GM12875 (cell line): Measurements from ENCODE around the gene CNR2.

Experiments used
- H3K4me3 ChIP-seq: one replicate; pipeline ENCODE4 v1.5.1; 2011; ENCODE audit warnings: low read depth, low read length, control low read depth
- TF ChIP-seq, protein P1 (sequence below): IDR thresholded peaks from 2 replicates; pipeline ENCODE4 v1.5.1; 2011; ENCODE audit warnings: low read depth, mild to moderate bottlenecking, control low read depth, inconsistent platforms, low read length, moderate library complexity, borderline replicate concordance; ENCODE audit not compliant: insufficient read depth

CNR2 gene

DNA sequence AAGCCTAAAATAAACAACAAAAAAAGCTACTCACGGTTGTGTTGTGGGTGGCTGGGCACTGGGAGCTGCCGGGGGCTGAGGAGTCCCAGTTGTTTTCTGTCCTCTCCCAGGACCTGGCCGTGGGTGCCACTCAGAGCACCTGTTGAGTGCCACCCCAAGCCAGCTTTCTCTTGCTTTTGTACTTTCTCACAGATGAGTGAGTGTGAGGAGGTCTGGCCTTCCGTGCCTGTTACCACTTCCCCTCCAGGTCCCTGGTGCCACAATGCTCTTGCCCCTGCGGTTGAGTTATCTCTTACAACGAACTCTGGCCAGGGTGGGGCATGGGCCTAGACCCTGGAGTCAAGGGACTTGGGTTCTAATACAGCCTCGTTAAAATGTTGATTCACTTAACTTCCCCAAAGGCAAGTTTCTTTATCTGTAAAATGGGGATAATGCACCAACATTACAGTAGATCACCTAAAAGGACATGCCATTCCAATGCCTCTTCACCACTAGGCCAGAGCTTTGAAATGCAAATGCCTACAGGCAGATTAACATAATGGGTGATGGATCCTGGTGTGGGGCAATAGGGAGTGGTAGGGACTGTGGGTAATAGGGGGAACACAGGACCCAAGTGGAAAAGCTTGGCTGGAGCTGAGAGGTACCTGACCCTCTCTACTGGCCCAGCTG lies at the start of gene CNR2:
CNR2 (minus strand) TSS at position 151 of the 669 bp plus-strand sequence. CDS start 37,745 bp downstream, outside the sequence.
- TF ChIP-seq, protein P1, sequence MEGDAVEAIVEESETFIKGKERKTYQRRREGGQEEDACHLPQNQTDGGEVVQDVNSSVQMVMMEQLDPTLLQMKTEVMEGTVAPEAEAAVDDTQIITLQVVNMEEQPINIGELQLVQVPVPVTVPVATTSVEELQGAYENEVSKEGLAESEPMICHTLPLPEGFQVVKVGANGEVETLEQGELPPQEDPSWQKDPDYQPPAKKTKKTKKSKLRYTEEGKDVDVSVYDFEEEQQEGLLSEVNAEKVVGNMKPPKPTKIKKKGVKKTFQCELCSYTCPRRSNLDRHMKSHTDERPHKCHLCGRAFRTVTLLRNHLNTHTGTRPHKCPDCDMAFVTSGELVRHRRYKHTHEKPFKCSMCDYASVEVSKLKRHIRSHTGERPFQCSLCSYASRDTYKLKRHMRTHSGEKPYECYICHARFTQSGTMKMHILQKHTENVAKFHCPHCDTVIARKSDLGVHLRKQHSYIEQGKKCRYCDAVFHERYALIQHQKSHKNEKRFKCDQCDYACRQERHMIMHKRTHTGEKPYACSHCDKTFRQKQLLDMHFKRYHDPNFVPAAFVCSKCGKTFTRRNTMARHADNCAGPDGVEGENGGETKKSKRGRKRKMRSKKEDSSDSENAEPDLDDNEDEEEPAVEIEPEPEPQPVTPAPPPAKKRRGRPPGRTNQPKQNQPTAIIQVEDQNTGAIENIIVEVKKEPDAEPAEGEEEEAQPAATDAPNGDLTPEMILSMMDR, result no peak

DNA sequence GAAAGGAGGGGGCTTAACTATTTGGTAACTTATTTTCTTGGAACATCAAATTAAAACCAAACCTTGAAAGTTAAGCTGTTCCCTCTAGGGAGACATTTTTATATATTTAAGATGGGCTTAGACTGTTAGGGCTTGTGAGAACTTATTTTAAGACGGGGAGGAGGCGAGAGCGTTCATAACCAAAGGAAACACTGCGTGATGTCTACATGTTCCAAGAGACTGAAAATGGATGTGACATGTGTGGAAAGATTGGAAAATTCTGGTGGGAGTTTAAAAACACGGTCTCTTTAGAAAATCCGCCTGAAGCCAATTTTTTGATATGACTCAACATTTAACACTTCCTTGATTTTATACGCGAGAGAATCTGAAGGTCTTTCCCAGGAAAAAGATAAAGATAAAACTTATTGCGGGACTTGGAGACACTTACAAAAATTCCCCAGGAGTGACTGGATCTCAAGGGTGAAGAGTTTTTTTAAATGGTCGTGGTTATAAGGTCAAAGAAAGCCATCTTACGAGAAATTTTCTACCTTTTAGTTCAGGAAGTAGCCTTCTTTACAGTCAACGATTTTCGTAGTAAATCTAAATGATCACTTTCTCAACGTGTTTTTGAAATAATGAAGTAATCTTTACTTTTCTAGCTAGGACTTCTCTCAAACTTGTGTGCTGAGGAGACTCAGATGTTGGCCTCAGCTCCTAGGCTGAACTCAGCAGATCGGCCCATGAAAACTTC lies 47.3 kb upstream of the CNR2 start:
- peak overlapping the region; percentile 84 for H3K4me3 ChIP-seq
- TF ChIP-seq, protein P1, result no peak

More for the DNA sequence above, at the start of gene CNR2:
- peak within 1 kb of the TSS; percentile 67 for H3K4me3 ChIP-seq

DNA sequence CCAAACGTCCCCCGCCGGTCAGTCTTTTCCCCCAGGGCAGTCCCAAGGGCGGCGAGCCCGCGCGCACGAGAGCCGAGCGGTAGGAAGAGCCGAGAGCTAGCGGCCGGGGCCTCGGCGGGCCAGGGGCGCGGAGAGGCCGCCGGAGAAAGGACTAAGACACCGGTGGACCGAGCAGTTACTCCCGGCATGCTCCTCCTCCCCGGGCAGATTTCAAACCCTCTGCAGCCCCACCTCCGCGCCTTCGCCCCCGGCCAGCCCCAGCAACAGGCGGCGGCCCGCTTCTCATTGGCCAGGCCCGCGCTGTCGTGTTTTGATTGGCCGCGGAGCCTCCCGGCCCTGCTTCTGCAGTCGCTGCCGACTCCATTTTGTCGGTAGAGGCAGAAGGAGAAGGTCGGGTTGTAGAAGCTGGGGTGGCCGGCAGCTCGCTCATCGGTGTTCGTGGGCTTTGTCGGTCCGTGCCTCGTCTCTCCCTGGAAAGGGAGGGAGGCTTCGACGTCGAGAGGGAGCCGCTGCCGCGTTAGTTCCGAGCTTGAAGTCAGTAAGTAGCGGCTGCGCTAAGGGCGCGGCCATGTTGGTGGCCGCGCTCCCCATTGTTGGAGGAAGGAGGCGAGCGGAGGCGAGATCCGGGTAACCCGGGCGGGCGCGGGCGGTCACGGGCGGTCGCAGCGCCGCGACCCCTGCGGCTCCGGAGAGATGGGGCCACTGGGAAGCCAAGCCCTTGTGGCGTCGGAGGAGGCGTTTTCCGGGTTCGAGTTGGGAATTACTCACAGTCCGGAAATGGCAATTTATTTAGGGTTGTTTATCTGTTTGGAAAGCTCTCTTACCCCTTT lies 46.5 kb upstream of the CNR2 start, which contains the start of gene PNRC2:
PNRC2 (plus strand) TSS at position 368 of the 830 bp plus-strand sequence. CDS start 1,630 bp downstream, outside the sequence.
- TF ChIP-seq, protein P1, result no peak

DNA sequence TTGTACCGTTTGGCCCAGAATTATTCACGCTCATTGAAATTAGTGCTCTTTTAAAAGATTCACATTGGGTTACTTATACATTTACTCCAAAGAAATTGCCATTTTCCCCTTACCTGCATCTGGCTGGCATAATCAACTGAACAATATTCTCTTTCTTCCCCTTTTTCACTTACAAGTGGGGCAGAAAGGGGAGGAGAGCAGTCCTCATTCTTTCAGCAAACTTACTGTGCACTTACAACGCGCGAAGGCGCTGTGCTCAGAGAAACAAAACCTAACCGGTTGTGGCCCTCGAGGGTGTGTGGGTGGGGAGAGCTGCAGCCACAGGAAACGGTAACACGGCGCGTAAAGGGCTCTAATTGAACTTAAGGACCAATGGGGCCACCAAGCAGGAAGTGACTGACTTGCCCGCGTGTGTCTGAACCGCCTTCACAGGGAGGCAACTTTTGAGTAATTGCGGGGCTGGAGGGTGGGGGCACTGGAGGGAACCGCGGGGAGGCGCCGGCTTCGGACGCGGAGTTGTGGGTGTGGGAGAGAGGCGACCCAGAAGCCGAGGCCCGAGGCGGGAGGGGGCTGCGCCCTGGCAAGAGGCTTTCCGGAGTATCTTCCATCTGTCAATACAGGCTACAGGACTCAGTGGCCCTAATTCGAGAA lies 45.8 kb upstream of the CNR2 start:
- peak overlapping the region; percentile 84 for H3K4me3 ChIP-seq
- TF ChIP-seq, protein P1, result peak; percentile 23; the same call in 1 of the 2 replicates

More for the DNA sequence above, 46.5 kb upstream of the CNR2 start, which contains the start of gene PNRC2:
- H3K4me3 ChIP-seq, result peak within 1 kb of the TSS; percentile 84

DNA sequence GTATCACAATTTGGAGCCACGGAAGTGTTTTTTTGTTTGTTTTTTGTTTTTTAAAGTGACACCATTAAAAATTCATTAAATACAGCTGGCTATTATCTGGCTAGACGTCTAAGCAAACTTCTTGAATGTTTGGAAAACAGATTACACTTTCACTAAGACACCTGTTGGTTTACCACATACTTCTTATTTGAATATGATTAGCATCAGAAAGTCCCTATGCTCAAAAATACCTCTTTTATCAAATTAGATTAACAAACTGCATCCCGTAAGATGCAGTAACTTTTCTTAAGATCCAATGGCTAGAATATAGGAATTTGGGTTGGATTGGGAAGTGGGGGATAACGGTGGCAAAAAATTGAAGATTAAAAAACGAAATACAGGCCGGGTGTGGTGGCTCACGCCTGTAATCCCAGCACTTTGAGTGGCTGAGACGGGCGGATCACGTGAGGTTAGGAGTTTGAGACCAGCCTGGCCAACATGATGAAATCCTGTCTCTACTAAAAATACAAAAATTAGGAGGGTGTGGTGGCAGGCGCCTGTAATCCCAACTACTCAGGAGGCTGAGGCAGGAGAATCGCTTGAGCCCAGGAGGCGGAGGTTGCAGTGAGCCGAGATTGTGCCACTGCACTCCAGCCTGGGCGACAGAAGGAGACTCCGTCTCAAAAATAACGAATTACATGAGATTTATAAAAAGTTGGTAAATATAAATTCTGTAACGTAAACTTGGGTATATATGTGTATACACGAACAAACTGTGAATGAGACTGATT lies 45.1 kb upstream of the CNR2 start:
- H3K4me3 ChIP-seq, result peak overlapping the region; percentile 84

DNA sequence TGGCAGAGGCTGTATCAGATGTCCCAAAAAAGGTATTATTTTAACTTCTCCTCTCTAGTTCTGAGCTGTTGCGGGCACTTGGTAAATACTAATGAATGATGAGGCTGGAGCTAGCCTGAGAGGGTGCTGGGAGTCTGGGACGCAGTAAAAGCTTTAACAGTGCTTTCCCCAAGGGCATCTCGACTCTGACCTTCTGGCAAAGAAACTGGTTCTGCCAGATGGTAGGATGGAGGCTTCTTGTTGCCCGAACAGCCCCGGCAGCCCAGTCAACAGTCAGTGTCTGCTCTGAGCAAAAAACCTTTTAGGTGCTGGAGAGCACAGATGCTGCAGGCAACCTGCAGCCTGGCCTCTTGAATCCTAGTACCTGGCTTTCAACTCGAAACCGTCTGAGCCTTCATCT lies 43.9 kb upstream of the CNR2 start:
- H3K4me3 ChIP-seq, result no peak overlapping the region
- TF ChIP-seq, protein P1, result no peak

DNA sequence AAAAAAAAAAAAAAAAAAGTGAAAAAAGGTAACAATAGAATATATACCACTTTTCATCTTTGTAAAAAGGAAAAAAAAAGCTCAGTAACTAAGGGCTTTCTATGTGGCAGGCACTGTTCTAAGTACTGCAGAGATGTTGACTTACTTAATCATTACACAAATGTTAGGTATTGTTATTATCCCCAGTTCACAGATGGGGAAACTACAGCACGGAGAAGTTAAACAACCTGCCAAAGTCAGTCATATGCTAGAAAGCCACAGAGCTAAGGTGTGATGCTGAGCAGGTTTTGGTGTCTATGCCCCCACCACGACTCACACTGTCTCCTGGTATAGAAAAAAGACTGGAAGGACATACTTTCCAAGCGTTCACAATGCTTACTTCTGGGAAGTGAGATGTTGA lies 39.9 kb upstream of the CNR2 start:
- TF ChIP-seq, protein P1, result no peak
- H3K4me3 ChIP-seq, result no peak overlapping the region
